ACHN (cell line): ENCODE measurements around the gene P4HA3.

ENCODE experiments used
- DNase-seq: peaks from one replicate; pipeline ENCODE4 v3.0.0-alpha.2; 2015
- in situ Hi-C: cut with HindIII; loops from 2 replicates; pipeline ENCODE4 v1.10.0; 2017; ENCODE audit warnings: low sequenced_read_pairs, low pct_ligation_motif_present, low pct_unique_long_range_greater_than_20kb

Gene P4HA3

GRCh38 chr11:74319139-74319816 is 7.8 kb upstream of the P4HA3 start:
- in situ Hi-C loops = no loop called here
- peak; percentile 38 for DNase-seq

- in situ Hi-C loops = no loop called here
- no peak for DNase-seq
Observed at GRCh38 chr11:74318241-74318932, 6.9 kb upstream of the P4HA3 start.

- in situ Hi-C loops = no loop called here
- no peak for DNase-seq
Observed at GRCh38 chr11:74316772-74317505, 5.5 kb upstream of the P4HA3 start.

- DNase-seq = no peak
- in situ Hi-C loops = no loop called here
Observed at GRCh38 chr11:74312326-74312725, 886 bp upstream of the P4HA3 start.

GRCh38 chr11:74310857-74311256 is 583 bp downstream of the P4HA3 start:
- in situ Hi-C loops = no loop called here

GRCh38 chr11:74307434-74307833 is 4.0 kb downstream of the P4HA3 start:
- in situ Hi-C loops = no loop called here
- no peak for DNase-seq

More at GRCh38 chr11:74310857-74311256, 583 bp downstream of the P4HA3 start:
- DNase-seq = no peak

- DNase-seq = no peak
- in situ Hi-C loops = no loop called here
Observed at GRCh38 chr11:74306435-74307175, 4.8 kb downstream of the P4HA3 start.

- in situ Hi-C loops = no loop called here
- no peak for DNase-seq
Observed at GRCh38 chr11:74299015-74299414, 12.4 kb downstream of the P4HA3 start.

GRCh38 chr11:74297484-74297883 is 14.0 kb downstream of the P4HA3 start:
- in situ Hi-C loops = no loop called here

GRCh38 chr11:74288911-74289310 is 22.5 kb downstream of the P4HA3 start:
- in situ Hi-C loops = no loop called here
- DNase-seq = no peak

More at GRCh38 chr11:74297484-74297883, 14.0 kb downstream of the P4HA3 start:
- DNase-seq = no peak

- DNase-seq = peak; percentile 62
- in situ Hi-C loops = no loop called here
Observed at GRCh38 chr11:74288161-74288560, 23.3 kb downstream of the P4HA3 start.

- in situ Hi-C loops = no loop called here
- DNase-seq = no peak
Observed at GRCh38 chr11:74284466-74284865, 27.0 kb downstream of the P4HA3 start.

GRCh38 chr11:74283580-74284180 is 27.8 kb downstream of the P4HA3 start:
- no peak for DNase-seq
- in situ Hi-C loops = no loop called here

GRCh38 chr11:74282914-74283371 is 28.5 kb downstream of the P4HA3 start:
- in situ Hi-C loops = no loop called here
- no peak for DNase-seq

- DNase-seq = no peak
- in situ Hi-C loops = no loop called here
Observed at GRCh38 chr11:74282421-74282820, 29.0 kb downstream of the P4HA3 start.

- in situ Hi-C loops = no loop called here
- no peak for DNase-seq
Observed at GRCh38 chr11:74280494-74280893, 30.9 kb downstream of the P4HA3 start.

- no peak for DNase-seq
- in situ Hi-C loops = no loop called here
Observed at GRCh38 chr11:74279256-74279655, 32.2 kb downstream of the P4HA3 start.

GRCh38 chr11:74278721-74279161 is 32.7 kb downstream of the P4HA3 start:
- in situ Hi-C loops = no loop called here
- DNase-seq = peak; percentile 62
